Measurements from ENCODE around the gene PAX8. TPM values are rescaled to one million over a fixed set of nuclear protein-coding genes. Genes with fewer than 3 reads are reported as not detected.
"Not testable (repeated sequence)": the region's sequence is repeated elsewhere in the genome, so short reads cannot be mapped to it uniquely, and the experiment has no call there.

The PAX8 gene
- total RNA-seq, 4 donors from 2014 or later: 0.62 to 2.5 (median 1.1) TPM; not detected in 1

DNA sequence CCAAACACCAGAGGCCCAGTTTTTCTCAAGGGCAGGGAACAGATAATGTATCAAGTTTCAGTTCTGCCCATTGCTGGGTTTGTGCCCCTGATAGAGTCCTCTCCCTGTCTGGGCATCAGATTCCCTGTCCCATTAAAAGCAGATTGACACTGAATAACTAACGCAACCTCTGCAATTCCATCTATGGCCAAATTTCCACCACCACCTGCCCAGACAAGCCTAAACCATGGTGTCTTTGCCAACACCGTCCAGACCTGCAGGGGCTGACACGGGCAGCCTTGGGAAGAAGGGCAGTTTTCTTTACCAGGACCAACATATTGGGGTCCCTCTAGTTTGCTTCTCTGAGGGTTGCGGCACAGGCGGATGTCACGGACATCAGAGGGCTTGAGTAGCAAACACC lies 26.4 kb upstream of the PAX8 start:
- Histone ChIP-seq H3K9me3 (no peaks in the 10 kb centered on the region), H3K27ac (no peak overlapping the region), H3K4me1 (no peaks in the 10 kb centered on the region), H3K4me3 (no peak overlapping the region), H3K27me3 (no peaks in the 10 kb centered on the region), H3K36me3 (no peaks in the 10 kb centered on the region)
- TF ChIP-seq POLR2AphosphoS5 (IDR thresholded peaks at IDR 0.05) (no peak), POLR2A (IDR thresholded peaks at IDR 0.05) (no peak), EP300 (IDR thresholded peaks at IDR 0.05) (no peak)
- TF ChIP-seq, protein P1, sequence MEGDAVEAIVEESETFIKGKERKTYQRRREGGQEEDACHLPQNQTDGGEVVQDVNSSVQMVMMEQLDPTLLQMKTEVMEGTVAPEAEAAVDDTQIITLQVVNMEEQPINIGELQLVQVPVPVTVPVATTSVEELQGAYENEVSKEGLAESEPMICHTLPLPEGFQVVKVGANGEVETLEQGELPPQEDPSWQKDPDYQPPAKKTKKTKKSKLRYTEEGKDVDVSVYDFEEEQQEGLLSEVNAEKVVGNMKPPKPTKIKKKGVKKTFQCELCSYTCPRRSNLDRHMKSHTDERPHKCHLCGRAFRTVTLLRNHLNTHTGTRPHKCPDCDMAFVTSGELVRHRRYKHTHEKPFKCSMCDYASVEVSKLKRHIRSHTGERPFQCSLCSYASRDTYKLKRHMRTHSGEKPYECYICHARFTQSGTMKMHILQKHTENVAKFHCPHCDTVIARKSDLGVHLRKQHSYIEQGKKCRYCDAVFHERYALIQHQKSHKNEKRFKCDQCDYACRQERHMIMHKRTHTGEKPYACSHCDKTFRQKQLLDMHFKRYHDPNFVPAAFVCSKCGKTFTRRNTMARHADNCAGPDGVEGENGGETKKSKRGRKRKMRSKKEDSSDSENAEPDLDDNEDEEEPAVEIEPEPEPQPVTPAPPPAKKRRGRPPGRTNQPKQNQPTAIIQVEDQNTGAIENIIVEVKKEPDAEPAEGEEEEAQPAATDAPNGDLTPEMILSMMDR (IDR thresholded peaks at IDR 0.05): no peak
- 75 to 90% methylated on average over 1 to 2 of the region's 6 CpGs for WGBS, 2 donors (ENCODE audit: low coverage in 1 of 2)
- ATAC-seq: no peak

DNA sequence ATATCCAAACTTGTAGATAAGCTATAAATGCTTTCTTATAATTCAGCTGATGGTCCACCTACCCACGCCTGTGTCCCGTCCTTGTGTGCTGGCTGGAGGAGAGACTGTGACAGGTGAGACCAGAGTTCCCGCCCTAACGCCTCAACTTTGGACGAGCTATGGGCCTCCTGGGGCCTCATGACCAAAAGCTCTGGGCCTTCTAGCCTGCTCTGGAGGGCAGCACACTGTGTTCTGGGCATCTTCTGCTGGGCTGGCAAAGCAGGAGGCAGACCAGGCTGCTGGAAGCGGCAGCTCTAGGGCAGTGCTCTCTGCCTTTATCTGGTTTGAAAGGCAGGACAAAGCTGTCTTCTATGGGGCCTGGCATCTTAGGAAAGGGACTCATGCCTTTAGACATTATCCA lies 26.0 kb upstream of the PAX8 start:
- no peaks in the 10 kb centered on the region for H3K4me1 ChIP-seq
- ATAC-seq: no peak
- H3K27me3 ChIP-seq: no peaks in the 10 kb centered on the region
- H3K9me3 ChIP-seq: no peaks in the 10 kb centered on the region
- no peak overlapping the region for H3K27ac ChIP-seq
- TF ChIP-seq EP300 (IDR thresholded peaks at IDR 0.05) (no peak), POLR2AphosphoS5 (IDR thresholded peaks at IDR 0.05) (no peak), POLR2A (IDR thresholded peaks at IDR 0.05) (no peak)
- TF ChIP-seq, protein P1 (IDR thresholded peaks at IDR 0.05): no peak
- H3K4me3 ChIP-seq: no peak overlapping the region
- WGBS, 2 donors (ENCODE audit: low coverage in 1 of 2): 94 to 100% methylated on average over 2 to 3 of the region's 6 CpGs
- H3K36me3 ChIP-seq: no peaks in the 10 kb centered on the region

DNA sequence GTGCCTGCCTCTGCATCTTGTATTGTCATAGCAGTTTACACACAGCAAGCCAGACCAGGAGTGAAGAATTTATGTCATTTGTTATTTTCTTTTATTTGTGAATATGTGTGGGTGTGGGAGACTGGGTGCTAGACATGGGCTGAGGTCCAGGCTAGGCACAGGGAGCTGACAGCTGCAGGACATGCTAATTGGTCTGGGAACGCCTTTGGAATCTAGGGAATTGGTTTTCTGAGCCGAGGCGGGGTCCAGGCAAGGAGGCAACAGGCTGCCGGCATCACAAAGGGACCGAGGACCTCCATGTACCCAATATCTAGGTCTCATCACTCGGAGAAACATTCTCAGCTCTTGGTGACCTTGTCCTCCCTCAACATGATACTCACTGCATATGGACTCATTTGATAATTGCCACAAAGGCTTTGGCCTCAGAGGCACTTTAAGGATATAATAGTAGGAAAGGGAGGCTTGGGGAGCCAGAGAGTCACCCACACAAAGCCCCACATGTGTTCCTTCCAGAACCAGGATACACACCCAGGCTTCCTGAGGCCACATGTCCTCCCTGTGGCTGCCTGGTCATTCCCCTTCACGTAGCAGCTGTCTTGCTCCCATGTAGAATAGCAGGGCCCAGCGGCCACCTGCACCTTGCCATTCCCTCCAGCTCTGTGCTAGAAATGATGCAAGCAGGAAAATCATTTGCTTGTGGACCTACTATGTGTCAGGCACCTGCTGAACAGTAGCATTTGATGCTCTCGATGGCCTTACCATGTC lies 23.7 kb upstream of the PAX8 start:
- not testable (repeated sequence) for H3K4me1 ChIP-seq, H3K27ac ChIP-seq, H3K4me3 ChIP-seq, H3K36me3 ChIP-seq, ATAC-seq, H3K9me3 ChIP-seq, H3K27me3 ChIP-seq
- WGBS, 2 donors (ENCODE audit: low coverage in 1 of 2): 69 to 89% methylated on average over 3 to 8 of the region's 9 CpGs

DNA sequence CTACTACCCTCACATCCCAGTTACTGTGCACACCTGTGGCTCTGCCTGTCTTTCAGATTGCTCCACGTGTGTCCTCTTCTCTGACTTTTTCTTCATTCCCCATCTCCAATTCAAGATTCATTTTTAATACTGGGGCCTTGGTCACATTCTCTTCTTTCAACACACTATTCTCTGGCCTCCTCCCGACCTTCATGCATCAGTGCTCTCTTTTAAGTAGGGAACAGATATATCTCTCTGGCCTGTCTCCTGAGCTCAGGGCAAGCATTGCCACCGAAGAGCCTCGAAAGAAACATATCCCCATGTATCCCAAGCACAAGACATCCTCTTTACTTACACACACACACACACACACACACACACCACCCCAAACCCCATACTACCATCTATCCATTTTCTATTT lies 21.6 kb upstream of the PAX8 start:
- ATAC-seq: no peak
- Histone ChIP-seq H3K9me3 (no peaks in the 10 kb centered on the region), H3K4me1 (no peaks in the 10 kb centered on the region), H3K27me3 (no peaks in the 10 kb centered on the region), H3K36me3 (no peaks in the 10 kb centered on the region), H3K4me3 (no peak overlapping the region), H3K27ac (no peak overlapping the region)
- WGBS, 2 donors (ENCODE audit: low coverage in 1 of 2): 93 to 100% methylated on average over 4 of the region's 4 CpGs
- no peak for TF ChIP-seq POLR2A (IDR thresholded peaks at IDR 0.05)
- TF ChIP-seq POLR2AphosphoS5 (IDR thresholded peaks at IDR 0.05): no peak
- TF ChIP-seq, protein P1 (IDR thresholded peaks at IDR 0.05): no peak
- no peak for TF ChIP-seq EP300 (IDR thresholded peaks at IDR 0.05)

DNA sequence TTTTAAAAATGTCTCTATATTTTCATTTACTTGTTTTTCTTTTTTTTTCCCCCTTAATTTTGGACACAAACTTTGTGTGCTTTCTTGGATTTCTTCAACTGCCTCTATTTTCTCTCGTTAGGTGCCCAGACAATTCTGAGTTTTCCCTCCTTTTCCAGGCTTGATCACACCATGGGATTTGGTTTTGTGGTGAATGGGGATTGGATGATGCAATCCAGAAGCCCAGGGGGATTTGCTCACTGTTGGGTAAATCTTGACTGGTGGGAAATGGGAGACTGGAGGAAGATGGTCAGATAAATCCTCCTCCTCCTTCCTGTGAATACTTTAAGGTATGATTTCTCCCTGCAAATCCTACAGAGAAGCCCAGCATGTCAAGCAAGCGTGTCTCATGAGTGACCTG lies 19.5 kb upstream of the PAX8 start:
- no peaks in the 10 kb centered on the region for H3K36me3 ChIP-seq
- H3K4me1 ChIP-seq: no peaks in the 10 kb centered on the region
- ATAC-seq: no peak
- no peak overlapping the region for H3K27ac ChIP-seq
- no peaks in the 10 kb centered on the region for H3K27me3 ChIP-seq
- no peak overlapping the region for H3K4me3 ChIP-seq
- no peak for TF ChIP-seq POLR2AphosphoS5 (IDR thresholded peaks at IDR 0.05)
- H3K9me3 ChIP-seq: no peaks in the 10 kb centered on the region
- WGBS, 2 donors (ENCODE audit: low coverage in 1 of 2): 100% methylated on average over 1 to 2 of the region's 2 CpGs

DNA sequence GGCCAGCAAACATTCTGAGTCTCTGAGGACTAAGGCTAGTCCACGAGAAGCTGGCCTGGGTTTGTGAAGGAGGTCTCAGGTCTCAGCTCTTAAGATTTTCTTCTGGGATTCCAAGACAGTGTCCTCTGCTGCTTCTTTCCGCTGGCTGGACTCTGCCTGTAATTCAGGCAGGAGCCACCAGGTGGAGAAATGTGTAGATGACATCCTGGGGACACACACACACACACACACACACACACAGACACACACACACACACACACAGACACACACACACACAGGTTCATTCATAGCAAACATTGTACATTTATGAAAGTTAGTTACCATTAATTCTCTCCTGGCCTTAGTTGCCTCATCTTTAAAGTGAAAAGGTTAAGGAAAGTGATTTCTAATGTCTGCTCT lies 18.9 kb upstream of the PAX8 start:
- not testable (repeated sequence) for ATAC-seq
- 33 to 50% methylated on average over 1 of the region's 2 CpGs for WGBS, 2 donors (ENCODE audit: low coverage in 1 of 2)

More for the DNA sequence above, 18.9 kb upstream of the PAX8 start:
- H3K27ac ChIP-seq, H3K36me3 ChIP-seq, H3K4me1 ChIP-seq, H3K9me3 ChIP-seq, H3K4me3 ChIP-seq, H3K27me3 ChIP-seq: not testable (repeated sequence)

All from gastroesophageal sphincter (tissue), 4 donors.